ENCODE results near the gene GCH1.

The GCH1 gene

GRCh38 chr14:54796961-54797360 is 105.7 kb downstream of the GCH1 start:
- no peaks in the 10 kb centered on the region for H3K79me1 ChIP-seq (ENCODE audit: low read depth, low read length)

GRCh38 chr14:54794796-54795195 is 107.8 kb downstream of the GCH1 start:
- no peak overlapping the region for H2BK120ac ChIP-seq (ENCODE audit: low read depth, low read length)
- no peak overlapping the region for H3K9ac ChIP-seq (ENCODE audit: low read depth, low read length, poor library complexity)
- H3K4me1 ChIP-seq (ENCODE audit: control insufficient read depth in 2 of 2, insufficient read depth in 1 of 2, low read depth in 1 of 2, low read length in 2 of 2), result peaks cover 7 to 22% of the 10 kb centered on the region in 2 donors
- no peak overlapping the region for H4K8ac ChIP-seq (ENCODE audit: low read depth, low read length)
- peak overlapping the region; percentile 3 for H3K18ac ChIP-seq (ENCODE audit: low read length)
- H3K27me3 ChIP-seq (ENCODE audit: control insufficient read depth in 3 of 3, insufficient read depth in 3 of 3, low read depth in 1 of 3, low read length in 3 of 3), result no peaks in the 10 kb centered on the region
- H4K91ac ChIP-seq (ENCODE audit: low read depth, low read length, poor library complexity), result no peak overlapping the region
- H3K4me2 ChIP-seq (ENCODE audit: insufficient read depth, low read length, poor library complexity, severe bottlenecking), result no peak overlapping the region
- no peak overlapping the region for H3K27ac ChIP-seq (replicated peaks; ENCODE audit: low read length)
- no peaks in the 10 kb centered on the region for H3K79me1 ChIP-seq (ENCODE audit: low read depth, low read length)
- peak overlapping the region; percentile 2 for H2AFZ ChIP-seq (ENCODE audit: low read length)
- no peak overlapping the region for H3K14ac ChIP-seq (ENCODE audit: low read length)
- H2BK12ac ChIP-seq (ENCODE audit: low read length), result no peak overlapping the region
- peaks cover 8 to 9% of the 10 kb centered on the region in 2 donors for H3K9me3 ChIP-seq (replicated peaks in 1 of 2; ENCODE audit: control insufficient read depth in 2 of 2, insufficient read depth in 1 of 2, low read depth in 1 of 2, low read length in 2 of 2)
- H2AK5ac ChIP-seq (ENCODE audit: low read depth, low read length), result no peak overlapping the region
- H3K36me3 ChIP-seq (replicated peaks in 1 of 2; ENCODE audit: control insufficient read depth in 2 of 2, insufficient read depth in 2 of 2, low read length in 2 of 2), result peaks cover 5 to 6% of the 10 kb centered on the region in 2 donors
- no peak overlapping the region for H2BK15ac ChIP-seq (ENCODE audit: low read length)
- no peak overlapping the region for H3K4ac ChIP-seq (ENCODE audit: low read length)
- no peak overlapping the region for H3K4me3 ChIP-seq (ENCODE audit: low read length in 2 of 2)
- no peak overlapping the region for H3K23ac ChIP-seq (ENCODE audit: low read depth, low read length, poor library complexity)
- no peak for DNase-seq (ENCODE audit: low spot score)
- no peak overlapping the region for H2BK5ac ChIP-seq (ENCODE audit: low read length)
- no CpG with 5 or more reads among the region's 3 CpGs for WGBS, 2 donors (ENCODE audit: extremely low coverage in 2 of 2, insufficient read length in 2 of 2, insufficient replicate concordance in 1 of 2)

More at GRCh38 chr14:54796961-54797360, 105.7 kb downstream of the GCH1 start:
- DNase-seq (ENCODE audit: low spot score), result no peak
- Histone ChIP-seq H3K4me2 (ENCODE audit: insufficient read depth, low read length, poor library complexity, severe bottlenecking) (no peak overlapping the region), H2AFZ (ENCODE audit: low read length) (no peak overlapping the region), H3K18ac (ENCODE audit: low read length) (no peak overlapping the region), H3K23ac (ENCODE audit: low read depth, low read length, poor library complexity) (no peak overlapping the region), H2AK5ac (ENCODE audit: low read depth, low read length) (no peak overlapping the region), H3K27me3 (ENCODE audit: control insufficient read depth in 3 of 3, insufficient read depth in 3 of 3, low read depth in 1 of 3, low read length in 3 of 3) (no peaks in the 10 kb centered on the region), H4K91ac (ENCODE audit: low read depth, low read length, poor library complexity) (no peak overlapping the region), H3K9me3 (replicated peaks in 1 of 2; ENCODE audit: control insufficient read depth in 2 of 2, insufficient read depth in 1 of 2, low read depth in 1 of 2, low read length in 2 of 2) (peaks cover 8 to 9% of the 10 kb centered on the region in 2 donors), H2BK120ac (ENCODE audit: low read depth, low read length) (no peak overlapping the region), H2BK12ac (ENCODE audit: low read length) (no peak overlapping the region), H3K4ac (ENCODE audit: low read length) (no peak overlapping the region), H3K4me3 (ENCODE audit: low read length in 2 of 2) (no peak overlapping the region), H3K36me3 (replicated peaks in 1 of 2; ENCODE audit: control insufficient read depth in 2 of 2, insufficient read depth in 2 of 2, low read length in 2 of 2) (no peaks in the 10 kb centered on the region), H3K4me1 (ENCODE audit: control insufficient read depth in 2 of 2, insufficient read depth in 1 of 2, low read depth in 1 of 2, low read length in 2 of 2) (peaks cover 7 to 15% of the 10 kb centered on the region in 2 donors), H3K14ac (ENCODE audit: low read length) (no peak overlapping the region), H3K27ac (replicated peaks; ENCODE audit: low read length) (no peak overlapping the region), H4K8ac (ENCODE audit: low read depth, low read length) (no peak overlapping the region), H2BK15ac (ENCODE audit: low read length) (no peak overlapping the region), H2BK5ac (ENCODE audit: low read length) (no peak overlapping the region), H3K9ac (ENCODE audit: low read depth, low read length, poor library complexity) (no peak overlapping the region)

- Histone ChIP-seq H3K18ac (ENCODE audit: low read length) (no peak overlapping the region), H3K36me3 (replicated peaks in 1 of 2; ENCODE audit: control insufficient read depth in 2 of 2, insufficient read depth in 2 of 2, low read length in 2 of 2) (peaks cover 8 to 12% of the 10 kb centered on the region in 2 donors), H2BK120ac (ENCODE audit: low read depth, low read length) (no peak overlapping the region), H3K27ac (replicated peaks; ENCODE audit: low read length) (no peak overlapping the region), H2AK5ac (ENCODE audit: low read depth, low read length) (no peak overlapping the region), H2BK5ac (ENCODE audit: low read length) (no peak overlapping the region), H4K8ac (ENCODE audit: low read depth, low read length) (no peak overlapping the region), H3K4me3 (ENCODE audit: low read length in 2 of 2) (no peak overlapping the region), H3K79me1 (ENCODE audit: low read depth, low read length) (no peaks in the 10 kb centered on the region), H3K4me2 (ENCODE audit: insufficient read depth, low read length, poor library complexity, severe bottlenecking) (no peak overlapping the region), H2AFZ (ENCODE audit: low read length) (peak overlapping the region; percentile 2), H2BK12ac (ENCODE audit: low read length) (no peak overlapping the region), H3K4me1 (ENCODE audit: control insufficient read depth in 2 of 2, insufficient read depth in 1 of 2, low read depth in 1 of 2, low read length in 2 of 2) (peaks cover 7 to 22% of the 10 kb centered on the region in 2 donors), H3K27me3 (ENCODE audit: control insufficient read depth in 3 of 3, insufficient read depth in 3 of 3, low read depth in 1 of 3, low read length in 3 of 3) (no peaks in the 10 kb centered on the region), H3K9me3 (replicated peaks in 1 of 2; ENCODE audit: control insufficient read depth in 2 of 2, insufficient read depth in 1 of 2, low read depth in 1 of 2, low read length in 2 of 2) (peaks cover 8 to 9% of the 10 kb centered on the region in 2 donors), H3K9ac (ENCODE audit: low read depth, low read length, poor library complexity) (no peak overlapping the region), H3K23ac (ENCODE audit: low read depth, low read length, poor library complexity) (no peak overlapping the region), H4K91ac (ENCODE audit: low read depth, low read length, poor library complexity) (no peak overlapping the region), H3K14ac (ENCODE audit: low read length) (no peak overlapping the region), H2BK15ac (ENCODE audit: low read length) (no peak overlapping the region), H3K4ac (ENCODE audit: low read length) (no peak overlapping the region)
- WGBS, 2 donors (ENCODE audit: extremely low coverage in 2 of 2, insufficient read length in 2 of 2, insufficient replicate concordance in 1 of 2), result no CpG with 5 or more reads among the region's 1 CpG
- DNase-seq (ENCODE audit: low spot score), result no peak
These were observed 108.5 kb downstream of the GCH1 start for GRCh38 chr14:54794159-54794558.

GRCh38 chr14:54792288-54792687 is 110.3 kb downstream of the GCH1 start:
- H4K8ac ChIP-seq (ENCODE audit: low read depth, low read length), result no peak overlapping the region
- no peak overlapping the region for H3K4ac ChIP-seq (ENCODE audit: low read length)
- peaks cover 8 to 25% of the 10 kb centered on the region in 2 donors for H3K36me3 ChIP-seq (replicated peaks in 1 of 2; ENCODE audit: control insufficient read depth in 2 of 2, insufficient read depth in 2 of 2, low read length in 2 of 2)
- no peak overlapping the region for H2AK5ac ChIP-seq (ENCODE audit: low read depth, low read length)
- DNase-seq (ENCODE audit: low spot score), result no peak
- H2BK12ac ChIP-seq (ENCODE audit: low read length), result no peak overlapping the region
- H3K14ac ChIP-seq (ENCODE audit: low read length), result no peak overlapping the region
- peaks cover 5 to 22% of the 10 kb centered on the region in 2 donors for H3K4me1 ChIP-seq (ENCODE audit: control insufficient read depth in 2 of 2, insufficient read depth in 1 of 2, low read depth in 1 of 2, low read length in 2 of 2)
- no peak overlapping the region for H2BK120ac ChIP-seq (ENCODE audit: low read depth, low read length)
- no peak overlapping the region for H3K23ac ChIP-seq (ENCODE audit: low read depth, low read length, poor library complexity)
- no peak overlapping the region for H2BK15ac ChIP-seq (ENCODE audit: low read length)
- H4K91ac ChIP-seq (ENCODE audit: low read depth, low read length, poor library complexity), result no peak overlapping the region
- H3K9me3 ChIP-seq (replicated peaks in 1 of 2; ENCODE audit: control insufficient read depth in 2 of 2, insufficient read depth in 1 of 2, low read depth in 1 of 2, low read length in 2 of 2), result peaks cover 8 to 9% of the 10 kb centered on the region in 2 donors
- no peak overlapping the region for H3K4me2 ChIP-seq (ENCODE audit: insufficient read depth, low read length, poor library complexity, severe bottlenecking)
- no peaks in the 10 kb centered on the region for H3K27me3 ChIP-seq (ENCODE audit: control insufficient read depth in 3 of 3, insufficient read depth in 3 of 3, low read depth in 1 of 3, low read length in 3 of 3)
- H2AFZ ChIP-seq (ENCODE audit: low read length), result no peak overlapping the region
- no peak overlapping the region for H3K9ac ChIP-seq (ENCODE audit: low read depth, low read length, poor library complexity)
- H3K4me3 ChIP-seq (ENCODE audit: low read length in 2 of 2), result no peak overlapping the region
- H3K79me1 ChIP-seq (ENCODE audit: low read depth, low read length), result peaks cover 2% of the 10 kb centered on the region
- no CpG with 5 or more reads among the region's 6 CpGs for WGBS, 2 donors (ENCODE audit: extremely low coverage in 2 of 2, insufficient read length in 2 of 2, insufficient replicate concordance in 1 of 2)
- no peak overlapping the region for H2BK5ac ChIP-seq (ENCODE audit: low read length)
- H3K18ac ChIP-seq (ENCODE audit: low read length), result peak overlapping the region; percentile 53
- no peak overlapping the region for H3K27ac ChIP-seq (replicated peaks; ENCODE audit: low read length)
